SU-DHL-6 (cell line): Measurements from ENCODE around the gene MIPEP.

ENCODE experiments used
- EZH2phosphoT487 ChIP-seq: fragments of 200-600 bp; sonication (generic), shearing (Covaris generic); conservative IDR thresholded peaks from 2 replicates; pipeline ENCODE4 v1.6.1; 2018; ENCODE audit warnings: mild to moderate bottlenecking, antibody characterized with exemption, low read length, moderate library complexity, mixed read lengths
- TF ChIP-seq, protein P1 (sequence below): fragments of 200-600 bp; sonication (generic); IDR thresholded peaks from one replicate; pipeline ENCODE4 v1.5.1; 2017; ENCODE audit warnings: antibody characterized with exemption, mild to moderate bottlenecking, low read length, moderate library complexity; ENCODE audit not compliant: insufficient read depth, poor library complexity, severe bottlenecking

DNA sequence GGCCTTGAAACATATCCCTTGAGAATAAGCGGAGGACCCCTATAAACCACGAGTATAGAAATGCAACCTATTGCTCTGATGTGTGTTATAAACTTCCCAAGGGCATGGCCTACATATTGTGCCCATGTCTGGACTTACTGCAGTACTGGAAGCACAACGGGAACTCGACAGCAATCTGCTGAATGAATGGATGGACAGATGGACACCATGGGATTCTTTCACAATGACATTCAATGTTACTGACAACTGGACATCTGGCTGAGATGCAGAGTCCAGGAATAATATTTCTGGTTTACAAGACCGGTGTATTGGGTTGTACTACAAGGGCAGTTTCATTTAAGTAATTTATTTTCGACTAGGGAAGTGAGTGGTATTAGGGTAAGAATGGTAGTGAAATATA is 123.7 kb downstream of the MIPEP start:
- TF ChIP-seq, protein P1, sequence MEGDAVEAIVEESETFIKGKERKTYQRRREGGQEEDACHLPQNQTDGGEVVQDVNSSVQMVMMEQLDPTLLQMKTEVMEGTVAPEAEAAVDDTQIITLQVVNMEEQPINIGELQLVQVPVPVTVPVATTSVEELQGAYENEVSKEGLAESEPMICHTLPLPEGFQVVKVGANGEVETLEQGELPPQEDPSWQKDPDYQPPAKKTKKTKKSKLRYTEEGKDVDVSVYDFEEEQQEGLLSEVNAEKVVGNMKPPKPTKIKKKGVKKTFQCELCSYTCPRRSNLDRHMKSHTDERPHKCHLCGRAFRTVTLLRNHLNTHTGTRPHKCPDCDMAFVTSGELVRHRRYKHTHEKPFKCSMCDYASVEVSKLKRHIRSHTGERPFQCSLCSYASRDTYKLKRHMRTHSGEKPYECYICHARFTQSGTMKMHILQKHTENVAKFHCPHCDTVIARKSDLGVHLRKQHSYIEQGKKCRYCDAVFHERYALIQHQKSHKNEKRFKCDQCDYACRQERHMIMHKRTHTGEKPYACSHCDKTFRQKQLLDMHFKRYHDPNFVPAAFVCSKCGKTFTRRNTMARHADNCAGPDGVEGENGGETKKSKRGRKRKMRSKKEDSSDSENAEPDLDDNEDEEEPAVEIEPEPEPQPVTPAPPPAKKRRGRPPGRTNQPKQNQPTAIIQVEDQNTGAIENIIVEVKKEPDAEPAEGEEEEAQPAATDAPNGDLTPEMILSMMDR = no peak
- TF ChIP-seq EZH2phosphoT487 = no peak
